Kidney epithelial cell (primary cell): ENCODE data around the gene AJAP1. TPM values are rescaled to one million over a fixed set of nuclear protein-coding genes. Genes with fewer than 3 reads are reported as not detected.
A peak's percentile ranks its signal among the peaks of the same experiment; 100 is the strongest.

ENCODE experiments used
- DNase-seq: peaks from one replicate; pipeline ENCODE4 v3.0.0-alpha.2; 2010; ENCODE audit warnings: low read depth
- H3K27me3 ChIP-seq: 2 replicates; pipeline ENCODE4 v1.6.0; 2011; ENCODE audit warnings: low read length; ENCODE audit not compliant: control insufficient read depth, insufficient read depth
- H3K36me3 ChIP-seq: 2 replicates; pipeline ENCODE4 v1.5.1; 2011; ENCODE audit warnings: low read length; ENCODE audit not compliant: control insufficient read depth, insufficient read depth
- H3K4me3 ChIP-seq: 2 replicates; pipeline ENCODE4 v1.5.1; 2011; ENCODE audit warnings: low read depth, mild to moderate bottlenecking, control low read depth, low read length
- total RNA-seq: library from RNA; depleted of rRNA; stranded (reverse); fragments of >200 nt; gene quantifications from 2 replicates; pipeline ENCODE4 v1.2.3, GENCODE V29; 2015
- TF ChIP-seq, protein P1 (sequence below): IDR thresholded peaks from 2 replicates; pipeline ENCODE4 v1.5.1; 2011; ENCODE audit warnings: mild to moderate bottlenecking, moderate library complexity, low read length, control low read depth, inconsistent platforms; ENCODE audit not compliant: insufficient read depth, poor library complexity, severe bottlenecking

AJAP1 gene
- total RNA-seq, 1 donor from 2014 or later: 0.67 TPM

DNA sequence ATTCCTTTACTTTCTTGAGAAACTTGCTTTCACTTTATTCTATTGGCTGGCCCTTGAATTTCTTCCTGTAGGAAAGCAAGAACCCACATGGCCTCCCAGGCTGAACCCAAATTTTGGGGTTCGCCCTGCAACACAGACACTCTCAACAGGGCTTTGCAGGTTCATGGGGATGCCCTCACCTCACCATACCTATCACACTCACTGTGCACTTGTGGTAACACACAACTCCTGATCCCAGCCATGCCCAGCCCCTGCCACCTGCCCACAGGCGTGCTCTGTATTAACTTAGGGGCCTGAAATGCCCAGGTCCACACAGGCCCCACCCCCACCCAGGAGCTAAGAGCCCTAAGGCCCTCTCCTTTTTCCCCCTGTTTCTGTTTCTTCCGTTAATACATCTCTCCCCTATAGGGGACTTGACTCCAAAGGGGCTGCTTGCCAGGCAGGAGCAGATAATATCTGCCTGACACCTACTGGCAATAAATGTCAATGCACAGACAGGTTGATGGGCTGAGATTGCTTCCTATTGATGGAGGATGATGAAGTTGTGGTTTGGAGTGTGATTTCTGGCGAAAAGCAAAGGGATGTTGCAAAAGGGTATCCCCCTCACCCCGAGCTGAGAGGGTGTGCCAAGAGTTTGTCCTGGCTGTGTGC lies 171.5 kb downstream of the AJAP1 start:
- H3K27me3 ChIP-seq: no peaks in the 10 kb centered on the region
- TF ChIP-seq, protein P1, sequence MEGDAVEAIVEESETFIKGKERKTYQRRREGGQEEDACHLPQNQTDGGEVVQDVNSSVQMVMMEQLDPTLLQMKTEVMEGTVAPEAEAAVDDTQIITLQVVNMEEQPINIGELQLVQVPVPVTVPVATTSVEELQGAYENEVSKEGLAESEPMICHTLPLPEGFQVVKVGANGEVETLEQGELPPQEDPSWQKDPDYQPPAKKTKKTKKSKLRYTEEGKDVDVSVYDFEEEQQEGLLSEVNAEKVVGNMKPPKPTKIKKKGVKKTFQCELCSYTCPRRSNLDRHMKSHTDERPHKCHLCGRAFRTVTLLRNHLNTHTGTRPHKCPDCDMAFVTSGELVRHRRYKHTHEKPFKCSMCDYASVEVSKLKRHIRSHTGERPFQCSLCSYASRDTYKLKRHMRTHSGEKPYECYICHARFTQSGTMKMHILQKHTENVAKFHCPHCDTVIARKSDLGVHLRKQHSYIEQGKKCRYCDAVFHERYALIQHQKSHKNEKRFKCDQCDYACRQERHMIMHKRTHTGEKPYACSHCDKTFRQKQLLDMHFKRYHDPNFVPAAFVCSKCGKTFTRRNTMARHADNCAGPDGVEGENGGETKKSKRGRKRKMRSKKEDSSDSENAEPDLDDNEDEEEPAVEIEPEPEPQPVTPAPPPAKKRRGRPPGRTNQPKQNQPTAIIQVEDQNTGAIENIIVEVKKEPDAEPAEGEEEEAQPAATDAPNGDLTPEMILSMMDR: peak; percentile 34
- no peak for DNase-seq
- no peak overlapping the region for H3K4me3 ChIP-seq
- H3K36me3 ChIP-seq: no peaks in the 10 kb centered on the region

DNA sequence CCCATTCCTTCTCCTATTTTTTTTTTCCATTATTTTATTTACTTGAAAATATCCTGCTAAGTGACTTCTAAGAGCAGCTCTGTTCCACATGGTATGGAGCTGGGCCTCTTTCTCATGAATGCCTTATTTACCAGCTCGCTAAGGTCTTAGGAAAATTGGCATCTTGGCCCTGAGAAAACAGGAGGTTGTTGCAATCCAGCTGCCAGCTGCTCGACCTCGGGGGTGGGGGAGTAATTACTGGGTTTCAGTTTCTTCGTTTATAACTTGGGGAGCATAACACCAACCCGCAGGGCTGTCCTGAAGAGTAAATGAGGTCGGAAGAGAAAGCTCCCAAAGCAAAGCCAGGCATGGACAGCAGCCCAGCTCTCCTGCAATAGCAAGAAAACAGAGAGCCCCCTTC lies 176.3 kb downstream of the AJAP1 start:
- Histone ChIP-seq H3K36me3 (no peaks in the 10 kb centered on the region), H3K4me3 (no peak overlapping the region), H3K27me3 (no peaks in the 10 kb centered on the region)
- TF ChIP-seq, protein P1: no peak
- DNase-seq: no peak

DNA sequence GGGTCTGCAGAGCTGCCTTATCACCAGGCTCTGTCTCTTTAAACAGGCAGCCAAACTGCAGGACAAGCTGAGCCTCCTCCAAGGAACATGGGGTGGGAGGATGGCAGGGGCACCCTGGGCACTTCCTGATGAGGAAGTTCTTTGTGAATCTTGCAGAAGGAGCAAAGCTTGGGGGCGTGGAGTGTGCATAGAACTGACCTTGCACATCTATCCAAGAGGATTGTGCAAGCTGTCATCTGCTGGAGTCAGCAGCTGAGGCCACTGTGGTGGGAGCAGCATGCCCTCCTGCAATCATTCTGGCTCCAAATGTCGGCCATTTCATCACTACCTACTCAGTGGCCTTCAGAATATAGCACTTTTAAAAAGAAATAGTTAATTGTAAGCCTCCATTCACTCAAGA lies 182.2 kb downstream of the AJAP1 start:
- TF ChIP-seq, protein P1: no peak
- H3K27me3 ChIP-seq: no peaks in the 10 kb centered on the region
- H3K36me3 ChIP-seq: no peaks in the 10 kb centered on the region
- H3K4me3 ChIP-seq: no peak overlapping the region
- DNase-seq: no peak

DNA sequence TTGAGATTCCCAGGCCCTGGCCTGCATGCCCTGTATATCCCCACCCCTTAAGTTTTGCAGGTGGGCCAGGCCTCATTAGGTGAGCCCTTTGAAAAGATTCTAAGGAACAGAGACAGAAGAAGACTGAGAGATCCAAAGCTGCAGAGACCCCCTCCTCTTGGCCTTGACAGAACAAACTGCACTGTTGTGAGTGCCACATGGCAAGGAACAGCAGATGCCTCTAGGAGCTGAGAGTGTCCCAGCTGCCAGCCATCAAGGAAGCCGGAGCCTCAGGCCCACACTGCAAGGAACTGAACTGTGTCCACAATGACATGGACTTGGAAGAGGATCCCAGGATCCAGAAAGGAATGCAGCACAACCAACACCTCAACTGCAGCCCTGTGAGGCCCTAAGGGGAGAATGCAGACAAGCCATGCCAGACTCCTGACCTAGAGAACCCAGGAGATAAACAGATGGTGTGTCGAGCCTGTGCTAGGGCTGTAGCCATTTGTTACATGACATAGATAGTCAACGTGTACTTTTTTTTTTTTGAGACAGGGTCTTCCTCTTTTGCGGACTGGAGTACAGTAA lies 182.7 kb downstream of the AJAP1 start:
- Histone ChIP-seq H3K27me3 (no peaks in the 10 kb centered on the region), H3K36me3 (no peaks in the 10 kb centered on the region), H3K4me3 (no peak overlapping the region)
- TF ChIP-seq, protein P1: no peak
- DNase-seq: no peak

DNA sequence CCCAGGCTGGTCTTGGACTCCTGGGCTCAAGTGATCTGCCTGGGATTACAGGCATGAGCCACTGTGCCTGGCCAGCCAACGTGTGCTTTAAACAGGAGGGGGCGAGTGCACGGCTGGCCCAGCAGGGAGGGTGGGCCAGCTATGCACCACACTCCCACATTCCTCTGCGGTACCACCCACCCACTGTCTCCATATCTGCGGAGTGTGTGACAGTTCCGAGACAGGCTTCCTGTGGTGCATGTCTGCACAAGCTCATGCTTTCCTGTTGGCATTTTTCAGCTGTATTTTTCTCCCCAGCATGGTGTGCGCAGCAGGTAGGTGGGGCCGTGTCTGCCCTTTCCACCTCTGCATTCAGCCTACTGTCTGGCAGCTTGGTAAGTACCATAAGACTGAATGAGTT lies 183.3 kb downstream of the AJAP1 start:
- DNase-seq: no peak
- no peak overlapping the region for H3K4me3 ChIP-seq
- TF ChIP-seq, protein P1: no peak
- H3K36me3 ChIP-seq: no peaks in the 10 kb centered on the region
- no peaks in the 10 kb centered on the region for H3K27me3 ChIP-seq

DNA sequence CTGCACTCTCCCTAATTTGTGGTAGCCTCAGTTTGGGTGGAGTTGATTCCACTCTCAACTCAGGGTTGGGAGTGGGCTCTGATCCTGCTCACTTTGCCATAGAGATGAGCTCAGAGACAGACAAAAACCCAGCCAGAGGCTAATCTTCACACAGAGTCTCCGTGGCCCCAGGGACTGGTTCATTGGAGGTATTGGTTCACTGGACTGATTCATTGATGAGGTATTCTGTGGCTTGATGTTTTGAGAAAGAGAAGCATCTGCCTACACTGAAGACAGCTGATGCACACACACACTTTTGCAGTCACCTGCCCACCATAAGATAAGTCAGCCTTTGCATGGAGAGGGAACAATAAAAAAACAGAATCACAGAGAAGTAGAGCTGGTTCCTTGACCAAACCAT lies 183.8 kb downstream of the AJAP1 start:
- TF ChIP-seq, protein P1: no peak
- Histone ChIP-seq H3K4me3 (no peak overlapping the region), H3K36me3 (no peaks in the 10 kb centered on the region), H3K27me3 (no peaks in the 10 kb centered on the region)
- no peak for DNase-seq
